HepG2 (cell line): Measurements from ENCODE around the gene WDCP. TPM values are rescaled to one million over a fixed set of nuclear protein-coding genes. Genes with fewer than 3 reads are reported as not detected.

Experiments
- CBX5 ChIP-seq: sonication (generic); formaldehyde crosslinking; IDR thresholded peaks from 2 replicates; pipeline ENCODE4 v1.4.0; 2020; ENCODE audit warnings: missing genetic modification reagents, borderline replicate concordance
- FOXA1 ChIP-seq, 2 experiments: fragments of 450-650 bp in 1 of 2; sonication (generic) in 1 of 2; formaldehyde crosslinking in 1 of 2; IDR thresholded peaks; 2 replicates each; pipeline versions ENCODE4 v1.4.0 to v1.6.1; 2016 to 2020; ENCODE audit warnings: missing genetic modification reagents in 1 of 2
- FOXO1 ChIP-seq: sonication (generic); formaldehyde crosslinking; IDR thresholded peaks from 2 replicates; pipeline ENCODE4 v1.4.0; 2020; ENCODE audit warnings: missing genetic modification reagents
- KDM1A ChIP-seq: IDR thresholded peaks from 2 replicates; pipeline ENCODE4 v1.6.1; 2016; ENCODE audit warnings: missing compliant biosample characterization
- MTF2 ChIP-seq: sonication (generic); formaldehyde crosslinking; IDR thresholded peaks from 2 replicates; pipeline ENCODE4 v1.5.0; 2020; ENCODE audit warnings: missing genetic modification reagents, borderline replicate concordance
- PAF1 ChIP-seq: IDR thresholded peaks from 2 replicates; pipeline ENCODE4 v1.6.1; 2016; ENCODE audit warnings: missing genetic modification reagents, missing compliant biosample characterization
- SALL2 ChIP-seq: sonication (generic); formaldehyde crosslinking; IDR thresholded peaks from 2 replicates; pipeline ENCODE4 v1.8.1; 2023; ENCODE audit warnings: mild to moderate bottlenecking, missing genetic modification reagents, inconsistent platforms
- SMYD3 ChIP-seq: sonication (generic); formaldehyde crosslinking; IDR thresholded peaks from 2 replicates; pipeline ENCODE4 v1.8.1; 2023; ENCODE audit warnings: mild to moderate bottlenecking, missing genetic modification reagents
- SP4 ChIP-seq: sonication (generic); formaldehyde crosslinking; IDR thresholded peaks from 2 replicates; pipeline ENCODE4 v1.8.1; 2023; ENCODE audit warnings: mild to moderate bottlenecking, missing genetic modification reagents
- STAT5B ChIP-seq: sonication (generic); formaldehyde crosslinking; IDR thresholded peaks from 2 replicates; pipeline ENCODE4 v1.4.0; 2020; ENCODE audit warnings: missing genetic modification reagents
- ZNF124 ChIP-seq: sonication (generic); formaldehyde crosslinking; IDR thresholded peaks from 2 replicates; pipeline ENCODE4 v1.4.0; 2020; ENCODE audit warnings: missing genetic modification reagents
- ZNF317 ChIP-seq: sonication (generic); formaldehyde crosslinking; IDR thresholded peaks from 2 replicates; pipeline ENCODE4 v1.5.0; 2020; ENCODE audit warnings: mild to moderate bottlenecking, missing genetic modification reagents
- ZNF75D ChIP-seq: sonication (generic); formaldehyde crosslinking; IDR thresholded peaks from 2 replicates; pipeline ENCODE4 v1.8.1; 2023; ENCODE audit warnings: missing genetic modification reagents, mild to moderate bottlenecking, borderline replicate concordance
- ZNF850 ChIP-seq: sonication (generic); formaldehyde crosslinking; conservative IDR thresholded peaks from 2 replicates; pipeline ENCODE4 v1.9.0; 2021; ENCODE audit warnings: mild to moderate bottlenecking, missing genetic modification reagents
- ZNF883 ChIP-seq: sonication (generic); formaldehyde crosslinking; IDR thresholded peaks from 2 replicates; pipeline ENCODE4 v1.5.1; 2020; ENCODE audit warnings: mild to moderate bottlenecking, missing genetic modification reagents; ENCODE audit errors: not compliant biosample characterization
- polyA plus RNA-seq, 8 experiments: library from polyadenylated mRNA; depleted of rRNA in 3 of 8; stranded (reverse) in 7 of 8; unstranded in 1 of 8; fragments of >200 nt; fragmentation: Illumina TruSeq in 4 of 8; extraction: Trizol in 4 of 8; gene quantifications; 2 replicates each; pipeline versions ENCODE4 v1.2.1 to v1.2.3, GENCODE V29; 2011 to 2016; ENCODE audit warnings: low read depth in 4 of 8, missing spikeins in 1 of 8, mixed read lengths in 1 of 8; ENCODE audit not compliant: insufficient read depth in 1 of 8
- total RNA-seq, 5 experiments: library from RNA; depleted of rRNA; stranded (reverse); fragments of >200 nt; fragmentation: Illumina TruSeq; extraction: Trizol; gene quantifications; 2 replicates each; pipeline ENCODE4 v1.2.3, GENCODE V29; 2016; ENCODE audit warnings: low read depth in 1 of 5
- TF ChIP-seq, protein P1 (sequence below): sonication (generic); formaldehyde crosslinking; IDR thresholded peaks from 2 replicates; pipeline ENCODE4 v1.4.0; 2020; ENCODE audit warnings: missing genetic modification reagents
- TF ChIP-seq, protein P2 (sequence below): sonication (generic); formaldehyde crosslinking; IDR thresholded peaks from 2 replicates; pipeline ENCODE4 v1.4.0; 2020; ENCODE audit warnings: mild to moderate bottlenecking, missing genetic modification reagents
- TF ChIP-seq, protein P3 (sequence below): sonication (generic); formaldehyde crosslinking; conservative IDR thresholded peaks from 2 replicates; pipeline ENCODE4 v1.8.0; 2022; ENCODE audit warnings: low read depth, missing genetic modification reagents
- TF ChIP-seq, protein P4 (sequence below): sonication (generic); formaldehyde crosslinking; IDR thresholded peaks from 2 replicates; pipeline ENCODE4 v1.5.1; 2020; ENCODE audit warnings: missing genetic modification reagents, mild to moderate bottlenecking, borderline replicate concordance

Gene WDCP
- total and polyA plus RNA-seq, 2 of the 13 experiments (the other 11 are each of a cell fraction or from before 2014, with no cell fraction given): 17.4 to 22.6 TPM

DNA sequence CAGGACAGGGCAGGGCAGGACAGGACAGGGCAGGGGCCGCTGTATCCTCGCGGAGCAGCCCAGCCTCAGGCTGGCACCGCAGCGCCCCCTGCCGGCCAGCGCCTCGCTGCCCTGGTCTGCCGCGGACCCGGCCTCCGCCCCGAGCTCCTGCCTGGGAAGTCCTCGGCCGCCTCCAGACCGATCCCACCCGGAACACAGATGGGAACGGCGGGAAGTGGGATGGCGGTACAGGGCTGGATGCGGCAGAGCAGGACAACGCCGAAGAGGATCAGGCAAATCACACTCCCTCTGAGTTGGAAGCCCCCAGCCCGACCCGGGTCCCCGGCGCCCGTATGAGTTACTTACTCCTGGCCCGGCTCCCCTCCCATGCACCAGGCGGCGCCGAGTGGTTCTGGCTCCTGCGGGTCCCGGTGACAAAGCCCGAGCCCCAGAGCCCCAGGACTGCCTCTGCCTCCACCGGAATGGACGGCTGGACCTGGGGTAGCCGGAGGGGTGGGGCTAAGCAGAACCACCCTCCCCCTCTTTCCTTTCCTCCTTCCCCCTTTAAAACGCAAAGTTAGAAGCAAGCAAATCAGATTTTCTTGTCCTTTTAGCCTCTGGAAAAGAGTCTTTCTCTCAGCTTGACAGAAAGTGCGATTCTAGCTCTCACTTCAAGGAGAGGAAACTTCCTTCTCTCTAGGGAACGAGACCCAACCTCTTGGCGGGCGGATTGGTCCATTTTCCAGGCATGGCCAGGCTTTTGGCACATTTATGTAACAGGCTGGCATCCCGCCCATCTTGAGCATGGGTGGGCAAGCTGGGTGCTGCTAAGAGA lies 37.4 kb upstream of the WDCP start, which contains the start of gene TP53I3 (continued):
- TF ChIP-seq, protein P1, sequence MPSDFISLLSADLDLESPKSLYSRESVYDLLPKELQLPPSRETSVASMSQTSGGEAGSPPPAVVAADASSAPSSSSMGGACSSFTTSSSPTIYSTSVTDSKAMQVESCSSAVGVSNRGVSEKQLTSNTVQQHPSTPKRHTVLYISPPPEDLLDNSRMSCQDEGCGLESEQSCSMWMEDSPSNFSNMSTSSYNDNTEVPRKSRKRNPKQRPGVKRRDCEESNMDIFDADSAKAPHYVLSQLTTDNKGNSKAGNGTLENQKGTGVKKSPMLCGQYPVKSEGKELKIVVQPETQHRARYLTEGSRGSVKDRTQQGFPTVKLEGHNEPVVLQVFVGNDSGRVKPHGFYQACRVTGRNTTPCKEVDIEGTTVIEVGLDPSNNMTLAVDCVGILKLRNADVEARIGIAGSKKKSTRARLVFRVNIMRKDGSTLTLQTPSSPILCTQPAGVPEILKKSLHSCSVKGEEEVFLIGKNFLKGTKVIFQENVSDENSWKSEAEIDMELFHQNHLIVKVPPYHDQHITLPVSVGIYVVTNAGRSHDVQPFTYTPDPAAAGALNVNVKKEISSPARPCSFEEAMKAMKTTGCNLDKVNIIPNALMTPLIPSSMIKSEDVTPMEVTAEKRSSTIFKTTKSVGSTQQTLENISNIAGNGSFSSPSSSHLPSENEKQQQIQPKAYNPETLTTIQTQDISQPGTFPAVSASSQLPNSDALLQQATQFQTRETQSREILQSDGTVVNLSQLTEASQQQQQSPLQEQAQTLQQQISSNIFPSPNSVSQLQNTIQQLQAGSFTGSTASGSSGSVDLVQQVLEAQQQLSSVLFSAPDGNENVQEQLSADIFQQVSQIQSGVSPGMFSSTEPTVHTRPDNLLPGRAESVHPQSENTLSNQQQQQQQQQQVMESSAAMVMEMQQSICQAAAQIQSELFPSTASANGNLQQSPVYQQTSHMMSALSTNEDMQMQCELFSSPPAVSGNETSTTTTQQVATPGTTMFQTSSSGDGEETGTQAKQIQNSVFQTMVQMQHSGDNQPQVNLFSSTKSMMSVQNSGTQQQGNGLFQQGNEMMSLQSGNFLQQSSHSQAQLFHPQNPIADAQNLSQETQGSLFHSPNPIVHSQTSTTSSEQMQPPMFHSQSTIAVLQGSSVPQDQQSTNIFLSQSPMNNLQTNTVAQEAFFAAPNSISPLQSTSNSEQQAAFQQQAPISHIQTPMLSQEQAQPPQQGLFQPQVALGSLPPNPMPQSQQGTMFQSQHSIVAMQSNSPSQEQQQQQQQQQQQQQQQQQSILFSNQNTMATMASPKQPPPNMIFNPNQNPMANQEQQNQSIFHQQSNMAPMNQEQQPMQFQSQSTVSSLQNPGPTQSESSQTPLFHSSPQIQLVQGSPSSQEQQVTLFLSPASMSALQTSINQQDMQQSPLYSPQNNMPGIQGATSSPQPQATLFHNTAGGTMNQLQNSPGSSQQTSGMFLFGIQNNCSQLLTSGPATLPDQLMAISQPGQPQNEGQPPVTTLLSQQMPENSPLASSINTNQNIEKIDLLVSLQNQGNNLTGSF (CRISPR knock-in tag): peak; percentile 45; the same call in 1 of the 2 replicates
- TF ChIP-seq, protein P2, sequence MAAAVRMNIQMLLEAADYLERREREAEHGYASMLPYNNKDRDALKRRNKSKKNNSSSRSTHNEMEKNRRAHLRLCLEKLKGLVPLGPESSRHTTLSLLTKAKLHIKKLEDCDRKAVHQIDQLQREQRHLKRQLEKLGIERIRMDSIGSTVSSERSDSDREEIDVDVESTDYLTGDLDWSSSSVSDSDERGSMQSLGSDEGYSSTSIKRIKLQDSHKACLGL (CRISPR knock-in tag): peak; percentile 69; the same call in 1 of the 2 replicates
- TF ChIP-seq, protein P3, sequence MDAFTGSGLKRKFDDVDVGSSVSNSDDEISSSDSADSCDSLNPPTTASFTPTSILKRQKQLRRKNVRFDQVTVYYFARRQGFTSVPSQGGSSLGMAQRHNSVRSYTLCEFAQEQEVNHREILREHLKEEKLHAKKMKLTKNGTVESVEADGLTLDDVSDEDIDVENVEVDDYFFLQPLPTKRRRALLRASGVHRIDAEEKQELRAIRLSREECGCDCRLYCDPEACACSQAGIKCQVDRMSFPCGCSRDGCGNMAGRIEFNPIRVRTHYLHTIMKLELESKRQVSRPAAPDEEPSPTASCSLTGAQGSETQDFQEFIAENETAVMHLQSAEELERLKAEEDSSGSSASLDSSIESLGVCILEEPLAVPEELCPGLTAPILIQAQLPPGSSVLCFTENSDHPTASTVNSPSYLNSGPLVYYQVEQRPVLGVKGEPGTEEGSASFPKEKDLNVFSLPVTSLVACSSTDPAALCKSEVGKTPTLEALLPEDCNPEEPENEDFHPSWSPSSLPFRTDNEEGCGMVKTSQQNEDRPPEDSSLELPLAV (CRISPR knock-in tag): no peak
- TF ChIP-seq SP4 (CRISPR knock-in tag): peak; percentile 94
- no peak for TF ChIP-seq FOXA1 (IDR thresholded peaks at IDR 0.05)
- TF ChIP-seq FOXA1 (CRISPR knock-in tag; IDR thresholded peaks at IDR 0.05): no peak
- TF ChIP-seq FOXO1 (CRISPR knock-in tag): no peak
- TF ChIP-seq, protein P4, sequence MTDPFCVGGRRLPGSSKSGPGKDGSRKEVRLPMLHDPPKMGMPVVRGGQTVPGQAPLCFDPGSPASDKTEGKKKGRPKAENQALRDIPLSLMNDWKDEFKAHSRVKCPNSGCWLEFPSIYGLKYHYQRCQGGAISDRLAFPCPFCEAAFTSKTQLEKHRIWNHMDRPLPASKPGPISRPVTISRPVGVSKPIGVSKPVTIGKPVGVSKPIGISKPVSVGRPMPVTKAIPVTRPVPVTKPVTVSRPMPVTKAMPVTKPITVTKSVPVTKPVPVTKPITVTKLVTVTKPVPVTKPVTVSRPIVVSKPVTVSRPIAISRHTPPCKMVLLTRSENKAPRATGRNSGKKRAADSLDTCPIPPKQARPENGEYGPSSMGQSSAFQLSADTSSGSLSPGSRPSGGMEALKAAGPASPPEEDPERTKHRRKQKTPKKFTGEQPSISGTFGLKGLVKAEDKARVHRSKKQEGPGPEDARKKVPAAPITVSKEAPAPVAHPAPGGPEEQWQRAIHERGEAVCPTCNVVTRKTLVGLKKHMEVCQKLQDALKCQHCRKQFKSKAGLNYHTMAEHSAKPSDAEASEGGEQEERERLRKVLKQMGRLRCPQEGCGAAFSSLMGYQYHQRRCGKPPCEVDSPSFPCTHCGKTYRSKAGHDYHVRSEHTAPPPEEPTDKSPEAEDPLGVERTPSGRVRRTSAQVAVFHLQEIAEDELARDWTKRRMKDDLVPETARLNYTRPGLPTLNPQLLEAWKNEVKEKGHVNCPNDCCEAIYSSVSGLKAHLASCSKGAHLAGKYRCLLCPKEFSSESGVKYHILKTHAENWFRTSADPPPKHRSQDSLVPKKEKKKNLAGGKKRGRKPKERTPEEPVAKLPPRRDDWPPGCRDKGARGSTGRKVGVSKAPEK (CRISPR knock-in tag): no peak
- TF ChIP-seq STAT5B (CRISPR knock-in tag): no peak
- no peak; the same call in 1 of the 2 replicates for TF ChIP-seq KDM1A (CRISPR knock-in tag)
- TF ChIP-seq ZNF317 (CRISPR knock-in tag): no peak
- no peak; the same call in 1 of the 2 replicates for TF ChIP-seq CBX5 (CRISPR knock-in tag)
- no peak for TF ChIP-seq ZNF75D (CRISPR knock-in tag)
- TF ChIP-seq ZNF124: peak; percentile 48; the same call in 1 of the 2 replicates
- TF ChIP-seq ZNF850 (CRISPR knock-in tag): no peak
- no peak for TF ChIP-seq ZNF883
- peak; percentile 93; the same call in 1 of the 2 replicates for TF ChIP-seq SMYD3 (CRISPR knock-in tag)
- no peak; the same call in 1 of the 2 replicates for TF ChIP-seq MTF2 (CRISPR knock-in tag)
- TF ChIP-seq PAF1 (CRISPR knock-in tag): no peak
- TF ChIP-seq SALL2 (CRISPR knock-in tag): no peak; the same call in none of the 2 replicates
